MM.1S (cell line): ENCODE measurements around the gene SLAIN2.

ENCODE experiments used
- EZH2 ChIP-seq: fragments of 300-600 bp; sonication (generic); optimal IDR thresholded peaks from 2 replicates; pipeline ENCODE3; 2017; ENCODE audit warnings: low read depth, mild to moderate bottlenecking, antibody characterized with exemption, low read length, mixed read lengths
- TF ChIP-seq, protein P1 (sequence below): fragments of 300-600 bp; sonication (generic); IDR thresholded peaks from 2 replicates; pipeline ENCODE4 v1.5.1; 2016; ENCODE audit warnings: antibody characterized with exemption, low read length, mixed read lengths

DNA sequence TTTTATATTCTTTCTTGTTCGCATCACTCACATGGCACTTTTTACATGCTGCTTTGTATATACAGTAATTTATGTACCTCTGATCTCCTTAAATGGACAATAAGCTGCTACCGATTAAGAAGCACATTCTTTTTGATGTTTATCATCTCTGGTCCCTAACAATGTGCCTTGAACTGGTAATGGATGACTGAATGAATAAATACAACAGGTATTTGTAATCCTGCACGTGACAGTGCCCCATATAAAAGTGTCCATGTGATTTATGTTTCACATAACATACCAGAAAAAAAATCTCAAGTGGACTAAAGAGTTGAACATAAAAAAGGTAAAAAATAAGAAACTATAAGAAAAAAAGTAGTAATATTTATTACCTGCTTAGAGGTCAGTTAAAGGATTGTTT lies 7.7 kb upstream of the SLAIN2 start:
- TF ChIP-seq, protein P1, sequence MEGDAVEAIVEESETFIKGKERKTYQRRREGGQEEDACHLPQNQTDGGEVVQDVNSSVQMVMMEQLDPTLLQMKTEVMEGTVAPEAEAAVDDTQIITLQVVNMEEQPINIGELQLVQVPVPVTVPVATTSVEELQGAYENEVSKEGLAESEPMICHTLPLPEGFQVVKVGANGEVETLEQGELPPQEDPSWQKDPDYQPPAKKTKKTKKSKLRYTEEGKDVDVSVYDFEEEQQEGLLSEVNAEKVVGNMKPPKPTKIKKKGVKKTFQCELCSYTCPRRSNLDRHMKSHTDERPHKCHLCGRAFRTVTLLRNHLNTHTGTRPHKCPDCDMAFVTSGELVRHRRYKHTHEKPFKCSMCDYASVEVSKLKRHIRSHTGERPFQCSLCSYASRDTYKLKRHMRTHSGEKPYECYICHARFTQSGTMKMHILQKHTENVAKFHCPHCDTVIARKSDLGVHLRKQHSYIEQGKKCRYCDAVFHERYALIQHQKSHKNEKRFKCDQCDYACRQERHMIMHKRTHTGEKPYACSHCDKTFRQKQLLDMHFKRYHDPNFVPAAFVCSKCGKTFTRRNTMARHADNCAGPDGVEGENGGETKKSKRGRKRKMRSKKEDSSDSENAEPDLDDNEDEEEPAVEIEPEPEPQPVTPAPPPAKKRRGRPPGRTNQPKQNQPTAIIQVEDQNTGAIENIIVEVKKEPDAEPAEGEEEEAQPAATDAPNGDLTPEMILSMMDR: no peak
- TF ChIP-seq EZH2: no peak
